Mammary epithelial cell (primary cell): ENCODE measurements around the gene B4GALNT2.

Source experiments
- CTCF ChIP-seq, 2 donors: IDR thresholded peaks in 1 of 2; conservative IDR thresholded peaks in 1 of 2; 2 replicates each; pipeline ENCODE4 v1.5.1; 2011 to 2012; ENCODE audit warnings: inconsistent platforms in 2 of 2, low read length in 2 of 2, mild to moderate bottlenecking in 2 of 2, control low read depth in 1 of 2, low read depth in 1 of 2; ENCODE audit not compliant: insufficient read depth in 1 of 2; ENCODE audit errors: extremely low read depth in 1 of 2
- EZH2 ChIP-seq: IDR thresholded peaks from 2 replicates; pipeline ENCODE4 v1.6.1; 2012; ENCODE audit warnings: low read length, inconsistent platforms, borderline replicate concordance

GRCh38 chr17:49114703-49115102 lies 17.9 kb upstream of the B4GALNT2 start:
- no peak for TF ChIP-seq CTCF (conservative IDR thresholded peaks at IDR 0.05 in 1 of 2, IDR thresholded peaks at IDR 0.05 in 1 of 2; ENCODE audit: extremely low read depth in 1 of 2, insufficient read depth in 1 of 2, low read depth in 1 of 2, low read length in 2 of 2)
- TF ChIP-seq EZH2 = no peak
